H1 (cell line): ENCODE results near the gene SHROOM3.

ENCODE experiments used
- CEBPB ChIP-seq: IDR thresholded peaks from 2 replicates; pipeline ENCODE4 v1.6.1; 2012; ENCODE audit warnings: low read depth, low read length
- MAFK ChIP-seq: IDR thresholded peaks from 2 replicates; pipeline ENCODE4 v1.6.1; 2012; ENCODE audit warnings: low read depth, mild to moderate bottlenecking, improper control_type of control experiment, low read length

GRCh38 chr4:76690906-76691275 is 255.9 kb downstream of the SHROOM3 start:
- TF ChIP-seq CEBPB (no peak), MAFK (no peak)
